ENCODE results near the gene NMNAT2.
"Not testable (repeated sequence)": the region's sequence is repeated elsewhere in the genome, so short reads cannot be mapped to it uniquely, and the experiment has no call there.

NMNAT2 gene

GRCh38 chr1:183438060-183438459, 19.9 kb upstream of the NMNAT2 start:
- no peak for TF ChIP-seq CTCF (IDR thresholded peaks at IDR 0.05; ENCODE audit: low read depth, low read length)
- DNase-seq (ENCODE audit: extremely low read depth, low read depth) = no peak

- TF ChIP-seq CTCF (IDR thresholded peaks at IDR 0.05; ENCODE audit: low read depth, low read length) = no peak
- DNase-seq (ENCODE audit: extremely low read depth, low read depth) = no peak
Observed at GRCh38 chr1:183435497-183435896, 17.3 kb upstream of the NMNAT2 start.

GRCh38 chr1:183433703-183434102, 15.5 kb upstream of the NMNAT2 start:
- no peak for DNase-seq (ENCODE audit: extremely low read depth, low read depth)
- no peak for TF ChIP-seq CTCF (IDR thresholded peaks at IDR 0.05; ENCODE audit: low read depth, low read length)

GRCh38 chr1:183432548-183432875, 14.3 kb upstream of the NMNAT2 start:
- TF ChIP-seq CTCF (IDR thresholded peaks at IDR 0.05; ENCODE audit: low read depth, low read length) = no peak
- DNase-seq (ENCODE audit: extremely low read depth, low read depth) = no peak

GRCh38 chr1:183431840-183432547, 13.8 kb upstream of the NMNAT2 start:
- no peak for TF ChIP-seq CTCF (IDR thresholded peaks at IDR 0.05; ENCODE audit: low read depth, low read length)

GRCh38 chr1:183427591-183427990, 9.4 kb upstream of the NMNAT2 start:
- DNase-seq (ENCODE audit: extremely low read depth, low read depth) = not testable (repeated sequence)

More at GRCh38 chr1:183431840-183432547, 13.8 kb upstream of the NMNAT2 start:
- no peak for DNase-seq (ENCODE audit: extremely low read depth, low read depth)

- no peak for TF ChIP-seq CTCF (IDR thresholded peaks at IDR 0.05; ENCODE audit: low read depth, low read length)
- DNase-seq (ENCODE audit: extremely low read depth, low read depth) = no peak
Observed at GRCh38 chr1:183424691-183425090, 6.5 kb upstream of the NMNAT2 start.

GRCh38 chr1:183423541-183423940, 5.4 kb upstream of the NMNAT2 start:
- TF ChIP-seq CTCF (IDR thresholded peaks at IDR 0.05; ENCODE audit: low read depth, low read length) = no peak
- no peak for DNase-seq (ENCODE audit: extremely low read depth, low read depth)

Measured in AG09319 (cell line).